GM12801 (cell line): ENCODE data around the gene JKAMP.

ENCODE experiments used
- CTCF ChIP-seq: IDR thresholded peaks from one replicate; pipeline ENCODE4 v1.5.1; 2011; ENCODE audit warnings: control low read depth; ENCODE audit not compliant: insufficient read length; ENCODE audit errors: extremely low read depth

JKAMP gene

GRCh38 chr14:59454139-59454538, 30.2 kb upstream of the JKAMP start:
- no peak for TF ChIP-seq CTCF

GRCh38 chr14:59455411-59455810, 28.9 kb upstream of the JKAMP start:
- no peak for TF ChIP-seq CTCF

- TF ChIP-seq CTCF: no peak
These were observed 25.8 kb upstream of the JKAMP start for GRCh38 chr14:59458486-59458885.

DNA sequence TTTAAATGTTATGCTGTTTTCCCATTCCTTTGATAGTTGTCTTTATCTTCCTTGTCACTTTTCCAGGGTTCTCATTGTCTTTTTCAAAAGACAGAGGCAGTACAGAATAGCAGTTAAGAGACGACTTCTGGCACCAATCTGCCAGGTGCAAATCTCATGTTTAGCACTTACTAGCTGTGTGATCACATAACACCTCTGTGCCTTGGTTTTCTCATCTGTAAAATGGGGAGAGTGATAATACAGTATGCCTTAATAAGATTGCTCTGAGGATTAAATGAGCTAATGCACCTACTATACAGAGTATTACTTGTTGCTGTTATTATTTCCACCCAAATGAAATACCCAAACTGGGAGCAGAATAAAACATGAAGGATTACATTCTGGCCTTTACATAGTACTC, 23.9 kb upstream of the JKAMP start:
- no peak for TF ChIP-seq CTCF

- TF ChIP-seq CTCF: no peak
These were observed 22.4 kb upstream of the JKAMP start for GRCh38 chr14:59461891-59462290.

DNA sequence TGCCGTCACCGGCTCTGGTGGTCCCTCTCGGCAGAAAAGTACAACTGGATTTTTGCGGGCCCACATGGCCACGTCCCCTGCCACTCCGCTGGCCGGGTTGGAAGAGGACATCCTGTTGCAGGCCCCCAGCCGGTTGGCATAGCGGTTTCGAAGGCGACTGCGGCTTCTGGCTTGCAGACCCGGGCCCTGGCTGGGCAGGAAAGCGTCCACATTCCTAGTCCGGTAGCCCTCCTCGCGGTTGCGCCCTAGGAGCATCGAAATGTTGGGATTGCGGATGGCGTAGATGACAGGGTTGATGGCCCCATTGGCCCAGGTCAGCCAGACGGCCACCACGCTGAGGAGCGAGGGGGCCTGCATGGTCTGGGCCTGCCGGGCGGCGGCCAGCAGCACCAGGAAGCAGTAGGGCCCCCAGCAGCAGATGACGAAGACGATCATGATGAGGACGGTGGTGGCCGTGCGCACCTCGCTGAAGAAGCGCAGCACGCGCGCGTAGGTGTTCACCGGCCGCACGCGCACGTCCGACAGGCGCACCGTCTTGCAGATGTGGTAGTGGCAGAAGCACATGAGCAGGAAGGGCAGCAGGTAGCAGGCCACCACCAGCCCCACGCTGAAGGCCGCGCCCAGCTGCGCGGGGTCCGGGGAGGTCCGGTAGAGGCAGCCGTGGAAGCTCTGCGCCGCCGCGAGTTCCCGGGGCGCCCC, 20.4 kb upstream of the JKAMP start:
- TF ChIP-seq CTCF: no peak

GRCh38 chr14:59464486-59465315, 19.6 kb upstream of the JKAMP start:
- no peak for TF ChIP-seq CTCF
